ENCODE data around the gene KIF21A.

The KIF21A gene

GRCh38 chr12:39341179-39341578 lies 101.7 kb downstream of the KIF21A start:
- H3K9me3 ChIP-seq (replicated peaks; ENCODE audit: insufficient read depth, low read length) = no peaks in the 10 kb centered on the region
- no peak overlapping the region for H3K4me3 ChIP-seq (ENCODE audit: low read length)
- no peaks in the 10 kb centered on the region for H3F3A ChIP-seq (ENCODE audit: insufficient read depth, low read length)
- H3K79me2 ChIP-seq (ENCODE audit: low read length) = no peaks in the 10 kb centered on the region
- H3K4me2 ChIP-seq (ENCODE audit: low read depth, low read length) = no peak overlapping the region
- H2AFZ ChIP-seq (ENCODE audit: low read length) = no peak overlapping the region
- no peak for TF ChIP-seq EZH2phosphoT487 (IDR thresholded peaks at IDR 0.05; ENCODE audit: low read length)
- TF ChIP-seq EZH2 (optimal IDR thresholded peaks at IDR 0.05; ENCODE audit: low read depth, low read length) = no peak
- TF ChIP-seq CTCF (IDR thresholded peaks at IDR 0.05; ENCODE audit: low read length) = no peak
- H3K4me1 ChIP-seq (ENCODE audit: low read length) = no peaks in the 10 kb centered on the region
- no peaks in the 10 kb centered on the region for H3K27me3 ChIP-seq (replicated peaks; ENCODE audit: insufficient read depth, low read length)
- no peak overlapping the region for H3K27ac ChIP-seq (ENCODE audit: low read length)
- no peak overlapping the region for H3K9ac ChIP-seq (ENCODE audit: low read length)
- no peaks in the 10 kb centered on the region for H3K9me2 ChIP-seq (replicated peaks; ENCODE audit: insufficient read depth, low read length)
- no peaks in the 10 kb centered on the region for H3K36me3 ChIP-seq (replicated peaks; ENCODE audit: insufficient read depth, low read length)
- no peak for DNase-seq
- no peaks in the 10 kb centered on the region for H4K20me1 ChIP-seq (ENCODE audit: insufficient read depth, low read length)

- Histone ChIP-seq H3K36me3 (replicated peaks; ENCODE audit: insufficient read depth, low read length) (0 out of 2 replicates have a peak, but pooled peaks cover 4% of the 10 kb centered on the region), H3K27me3 (replicated peaks; ENCODE audit: insufficient read depth, low read length) (no peaks in the 10 kb centered on the region), H3K4me2 (ENCODE audit: low read depth, low read length) (no peak overlapping the region), H2AFZ (ENCODE audit: low read length) (no peak overlapping the region), H3K9me3 (replicated peaks; ENCODE audit: insufficient read depth, low read length) (no peaks in the 10 kb centered on the region), H3F3A (ENCODE audit: insufficient read depth, low read length) (no peaks in the 10 kb centered on the region), H3K79me2 (ENCODE audit: low read length) (no peaks in the 10 kb centered on the region), H3K27ac (ENCODE audit: low read length) (no peak overlapping the region), H3K4me1 (ENCODE audit: low read length) (no peaks in the 10 kb centered on the region), H3K9me2 (replicated peaks; ENCODE audit: insufficient read depth, low read length) (no peaks in the 10 kb centered on the region), H3K9ac (ENCODE audit: low read length) (no peak overlapping the region), H3K4me3 (ENCODE audit: low read length) (no peak overlapping the region), H4K20me1 (ENCODE audit: insufficient read depth, low read length) (no peaks in the 10 kb centered on the region)
- no peak for DNase-seq
- no peak for TF ChIP-seq CTCF (IDR thresholded peaks at IDR 0.05; ENCODE audit: low read length)
Measured at GRCh38 chr12:39332661-39333175, 110.2 kb downstream of the KIF21A start.

- Histone ChIP-seq H3K4me3 (ENCODE audit: low read length) (no peak overlapping the region), H3K4me1 (ENCODE audit: low read length) (no peaks in the 10 kb centered on the region), H3F3A (ENCODE audit: insufficient read depth, low read length) (no peaks in the 10 kb centered on the region), H3K9me2 (replicated peaks; ENCODE audit: insufficient read depth, low read length) (no peaks in the 10 kb centered on the region), H3K27ac (ENCODE audit: low read length) (no peak overlapping the region), H3K79me2 (ENCODE audit: low read length) (no peaks in the 10 kb centered on the region), H2AFZ (ENCODE audit: low read length) (no peak overlapping the region), H3K9ac (ENCODE audit: low read length) (no peak overlapping the region), H4K20me1 (ENCODE audit: insufficient read depth, low read length) (no peaks in the 10 kb centered on the region), H3K36me3 (replicated peaks; ENCODE audit: insufficient read depth, low read length) (0 out of 2 replicates have a peak, but pooled peaks cover 4% of the 10 kb centered on the region), H3K4me2 (ENCODE audit: low read depth, low read length) (no peak overlapping the region), H3K9me3 (replicated peaks; ENCODE audit: insufficient read depth, low read length) (no peaks in the 10 kb centered on the region), H3K27me3 (replicated peaks; ENCODE audit: insufficient read depth, low read length) (no peaks in the 10 kb centered on the region)
- no peak for DNase-seq
- TF ChIP-seq CTCF (IDR thresholded peaks at IDR 0.05; ENCODE audit: low read length) = no peak
- no peak for TF ChIP-seq EZH2 (optimal IDR thresholded peaks at IDR 0.05; ENCODE audit: low read depth, low read length)
- no peak for TF ChIP-seq EZH2phosphoT487 (IDR thresholded peaks at IDR 0.05; ENCODE audit: low read length)
Measured at GRCh38 chr12:39331539-39332261, 111.2 kb downstream of the KIF21A start.

Data from MM.1S (cell line).